G401.6 (cell line): Measurements from ENCODE around the gene TEX261.

ENCODE experiments used
- FAIRE-seq: peaks from 2 replicates; lab custom pipeline; 2012; peaks lifted over from hg19 to GRCh38; lab: Jason Lieb, UNC

TEX261 gene

GRCh38 chr2:70957798-70958197 lies 36.9 kb downstream of the TEX261 start:
- FAIRE-seq = no peak

DNA sequence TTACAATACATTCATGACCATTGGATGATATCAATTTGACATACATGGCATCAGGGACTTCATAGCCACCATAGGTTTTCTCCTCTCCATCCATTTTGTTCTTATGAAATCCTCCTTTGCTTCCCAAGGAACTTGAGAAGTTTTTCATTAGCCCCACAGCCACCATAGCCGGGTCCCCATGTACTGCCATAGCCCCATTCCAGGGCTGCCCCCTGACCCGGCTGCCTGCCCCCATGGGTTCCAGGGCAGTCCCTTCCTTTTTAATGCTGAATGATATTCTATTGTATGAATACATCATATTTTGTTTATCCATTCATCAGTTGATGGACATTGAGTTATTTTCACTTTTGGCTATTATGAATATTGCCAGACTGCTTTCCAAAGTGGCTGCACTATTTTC lies 38.5 kb downstream of the TEX261 start:
- FAIRE-seq = no peak

DNA sequence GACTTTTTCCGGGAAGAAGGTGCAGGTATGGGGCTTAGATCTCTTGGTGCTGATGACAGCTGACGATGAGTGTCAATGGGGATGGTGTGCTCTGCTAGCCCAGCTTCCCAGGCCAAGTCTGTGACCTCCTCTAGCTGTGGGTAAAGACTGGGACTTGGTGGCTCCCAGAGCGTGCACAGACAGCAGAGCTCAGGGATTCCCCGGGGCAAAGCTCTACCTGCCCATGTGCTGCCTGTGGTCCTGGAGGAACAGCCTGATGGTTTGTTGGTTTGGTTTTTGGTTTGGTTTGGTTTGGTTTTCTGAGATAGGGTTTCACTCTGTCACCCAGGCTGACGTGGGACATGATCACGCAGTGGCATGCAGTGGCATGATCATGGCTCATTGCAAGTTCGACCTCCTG lies 39.8 kb downstream of the TEX261 start:
- no peak for FAIRE-seq

DNA sequence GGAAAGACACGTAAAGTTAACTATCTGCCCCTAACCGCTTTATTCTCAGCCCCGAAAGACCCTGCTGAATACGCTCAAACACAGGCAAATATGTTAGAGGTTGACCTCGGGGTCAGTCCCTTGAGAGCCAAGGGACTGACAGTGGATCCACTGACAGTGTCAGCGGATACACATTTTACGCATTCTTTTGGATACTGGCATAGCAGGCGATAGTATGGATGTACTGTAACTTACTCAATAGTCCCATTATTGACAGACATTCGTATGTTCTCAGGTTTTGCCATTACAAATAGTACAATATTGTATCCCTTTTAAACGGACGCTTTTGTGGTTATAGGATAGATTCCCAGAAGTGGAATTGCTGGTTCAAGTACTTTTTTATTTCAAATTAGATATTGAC lies 45.6 kb downstream of the TEX261 start:
- FAIRE-seq = no peak

GRCh38 chr2:70948337-70949003 lies 46.2 kb downstream of the TEX261 start:
- FAIRE-seq = no peak

DNA sequence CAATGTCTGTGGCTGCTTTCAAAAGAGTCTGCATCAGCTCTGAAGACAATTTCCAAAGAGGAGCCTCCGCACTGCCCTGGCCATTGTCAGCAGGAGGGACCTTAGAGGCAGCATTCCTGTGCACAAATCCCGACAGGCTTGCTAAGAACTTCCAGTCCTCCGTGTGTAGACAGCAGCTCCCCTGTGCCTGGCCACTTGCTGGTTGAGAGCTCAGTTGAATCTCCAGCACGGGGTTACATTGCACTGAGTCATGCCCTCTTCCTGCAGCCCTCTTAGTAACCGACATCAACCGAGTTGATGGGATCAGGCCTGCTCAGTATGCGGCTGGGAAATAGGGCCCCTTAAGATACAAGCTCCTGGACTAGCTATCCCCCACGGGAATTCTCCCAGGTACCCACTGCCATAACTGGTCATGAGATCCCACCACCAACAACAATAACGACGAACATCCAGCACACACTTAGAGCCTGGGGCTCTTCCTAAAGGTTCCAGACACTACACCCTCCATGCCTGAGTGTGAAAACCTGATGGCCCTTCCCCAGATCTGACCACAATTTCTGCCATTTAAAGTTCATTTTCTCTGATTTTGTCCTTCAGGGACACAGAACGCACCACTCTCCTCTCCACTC lies 47.0 kb downstream of the TEX261 start:
- no peak for FAIRE-seq

- peak; percentile 39 for FAIRE-seq
Observed at GRCh38 chr2:70946832-70947442, 47.7 kb downstream of the TEX261 start.

DNA sequence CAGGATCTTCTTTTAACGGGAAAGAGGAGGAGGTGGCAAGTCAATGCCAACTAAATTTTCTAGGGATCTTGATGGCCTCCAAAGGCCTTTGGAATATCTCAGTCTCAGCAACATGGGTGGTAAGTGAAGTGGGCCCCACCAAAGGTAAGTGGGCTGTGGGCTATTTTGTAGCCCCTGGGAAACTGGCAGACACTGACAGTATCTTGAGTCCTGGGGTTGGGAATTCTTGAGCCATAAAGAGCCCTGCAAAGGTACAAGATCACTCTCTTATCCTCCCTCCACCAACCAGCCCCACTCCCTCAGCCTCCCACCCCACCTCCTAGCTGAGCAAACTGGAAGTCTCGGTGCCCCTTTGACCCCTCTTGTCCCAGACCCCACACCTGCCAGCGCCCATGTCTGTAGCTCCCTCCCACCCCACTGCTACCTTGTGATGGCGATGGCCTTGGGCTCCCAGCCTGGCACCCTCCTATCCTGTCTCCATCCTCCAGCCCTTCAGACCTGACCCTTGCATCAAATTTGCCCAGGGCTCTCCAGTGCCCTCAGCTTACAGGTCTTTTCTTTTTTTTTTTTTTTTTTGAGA lies 50.5 kb downstream of the TEX261 start:
- FAIRE-seq = no peak

- FAIRE-seq = no peak
Observed at GRCh38 chr2:70943205-70943871, 51.3 kb downstream of the TEX261 start.

DNA sequence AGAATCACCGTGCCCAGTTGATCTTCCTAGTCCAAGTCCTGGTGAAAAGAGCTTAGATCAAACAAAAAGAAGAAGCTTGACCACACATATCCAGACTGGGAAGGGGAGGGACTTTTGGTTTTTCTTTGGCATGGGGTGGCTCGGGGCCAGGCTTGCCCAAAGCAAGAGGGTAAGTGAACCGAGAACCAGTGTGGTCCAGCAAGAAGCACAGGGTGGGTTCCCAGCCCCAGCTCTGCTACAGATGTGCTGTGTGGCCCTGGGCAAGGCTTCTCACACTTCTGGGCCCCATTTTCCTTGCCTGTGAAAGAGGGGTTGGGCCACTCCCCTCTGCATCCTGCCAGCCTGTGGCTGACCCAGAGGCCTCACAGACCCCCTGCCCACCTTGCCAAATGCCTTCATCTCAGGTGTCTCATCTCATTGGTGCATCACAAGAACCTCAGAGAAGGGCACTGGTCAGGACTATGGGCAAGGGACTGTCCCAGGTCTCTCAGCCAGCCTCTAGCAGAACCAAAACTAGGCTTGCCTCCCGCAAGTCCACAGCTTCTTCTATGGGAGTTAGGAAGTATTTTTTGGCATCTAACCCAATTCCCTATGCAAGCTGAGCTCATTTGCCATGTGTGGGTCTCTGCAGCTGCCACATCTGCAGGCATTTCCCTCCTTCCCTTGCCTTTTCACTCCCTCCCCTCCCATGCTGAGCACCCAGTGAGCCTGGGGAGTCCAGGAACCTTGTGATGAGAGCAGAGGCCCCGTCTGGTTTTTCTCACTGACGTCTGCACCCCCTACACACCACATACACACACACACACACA lies 52.1 kb downstream of the TEX261 start:
- no peak for FAIRE-seq

DNA sequence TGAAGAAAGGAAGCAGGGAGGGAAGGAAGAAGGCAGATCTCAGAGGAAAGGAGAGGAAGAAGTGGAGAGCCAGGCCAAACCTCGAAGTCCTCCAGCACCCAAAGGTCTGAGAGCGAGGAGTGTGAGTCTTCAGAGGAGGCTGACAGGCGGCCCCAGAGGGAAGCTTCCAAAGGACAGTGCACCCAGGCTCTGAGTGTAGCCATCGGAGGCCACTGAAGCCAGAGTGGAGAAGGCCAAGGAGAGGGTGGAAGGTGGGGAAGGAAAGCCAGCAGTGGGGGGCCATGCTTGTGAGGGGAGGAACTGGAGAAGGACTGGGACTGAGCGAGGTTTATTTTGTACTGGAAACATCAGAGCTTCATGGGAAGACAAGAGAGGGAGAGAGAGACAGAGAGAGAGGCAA lies 53.0 kb downstream of the TEX261 start:
- FAIRE-seq = no peak

DNA sequence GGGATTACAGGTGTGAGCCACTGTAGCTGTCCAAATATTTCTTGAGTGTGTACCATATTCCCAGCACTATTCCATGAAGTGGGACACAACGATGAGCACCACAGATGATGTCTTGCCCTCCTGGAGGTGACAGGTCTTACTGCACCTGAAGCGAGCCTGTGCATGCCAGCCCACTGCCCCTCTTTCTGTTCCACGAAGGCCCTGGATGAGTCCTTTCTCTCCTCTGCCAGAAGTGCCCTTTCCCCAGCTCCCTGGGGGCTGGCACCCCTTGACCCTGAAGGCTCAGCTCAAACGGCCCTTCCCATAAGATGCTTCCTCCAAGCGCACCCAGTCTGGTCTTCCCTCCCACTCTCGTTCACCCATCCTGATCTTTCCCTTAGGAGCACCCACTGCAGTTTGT lies 53.5 kb downstream of the TEX261 start:
- no peak for FAIRE-seq

GRCh38 chr2:70939839-70940580 lies 54.7 kb downstream of the TEX261 start:
- no peak for FAIRE-seq

- FAIRE-seq = no peak
Observed at GRCh38 chr2:70939001-70939838, 55.5 kb downstream of the TEX261 start.

GRCh38 chr2:70938586-70938950 lies 56.1 kb downstream of the TEX261 start:
- no peak for FAIRE-seq

DNA sequence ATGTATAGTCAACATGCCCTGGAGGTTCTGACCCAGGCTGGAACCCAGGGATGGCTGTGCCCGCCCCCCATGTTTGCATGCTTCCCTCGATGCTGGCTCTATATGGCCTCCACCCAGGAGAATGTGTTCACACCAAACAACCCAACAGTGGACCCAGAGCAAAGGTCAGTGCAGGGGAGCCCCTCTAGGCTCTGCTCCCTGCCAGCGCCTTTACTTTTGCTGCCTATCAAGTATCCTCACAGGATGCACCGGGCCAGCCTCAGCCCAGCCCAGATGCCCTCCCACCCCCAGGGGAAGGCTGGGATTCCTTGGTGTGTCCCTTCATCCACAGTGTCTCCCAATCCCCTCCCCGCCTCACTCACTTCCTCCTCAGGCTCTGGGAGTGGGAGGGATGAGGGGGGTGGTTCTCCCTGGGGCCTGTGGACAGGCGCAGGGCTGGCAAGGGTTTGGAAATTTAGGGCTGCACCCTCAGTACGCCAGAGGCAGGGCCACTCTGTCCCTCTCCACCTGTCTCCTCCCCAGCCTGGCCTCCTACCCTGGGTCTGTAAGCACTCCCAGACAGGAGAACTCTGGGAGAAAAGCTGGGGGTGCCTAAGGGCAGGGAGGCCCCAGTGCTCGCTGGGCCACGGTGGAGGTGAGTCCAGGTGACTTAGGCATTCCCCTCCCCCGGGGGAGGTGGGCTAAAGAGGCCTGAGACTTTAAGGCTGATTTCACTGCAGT lies 56.6 kb downstream of the TEX261 start:
- FAIRE-seq = no peak

GRCh38 chr2:70936979-70937811 lies 57.5 kb downstream of the TEX261 start:
- FAIRE-seq = no peak

DNA sequence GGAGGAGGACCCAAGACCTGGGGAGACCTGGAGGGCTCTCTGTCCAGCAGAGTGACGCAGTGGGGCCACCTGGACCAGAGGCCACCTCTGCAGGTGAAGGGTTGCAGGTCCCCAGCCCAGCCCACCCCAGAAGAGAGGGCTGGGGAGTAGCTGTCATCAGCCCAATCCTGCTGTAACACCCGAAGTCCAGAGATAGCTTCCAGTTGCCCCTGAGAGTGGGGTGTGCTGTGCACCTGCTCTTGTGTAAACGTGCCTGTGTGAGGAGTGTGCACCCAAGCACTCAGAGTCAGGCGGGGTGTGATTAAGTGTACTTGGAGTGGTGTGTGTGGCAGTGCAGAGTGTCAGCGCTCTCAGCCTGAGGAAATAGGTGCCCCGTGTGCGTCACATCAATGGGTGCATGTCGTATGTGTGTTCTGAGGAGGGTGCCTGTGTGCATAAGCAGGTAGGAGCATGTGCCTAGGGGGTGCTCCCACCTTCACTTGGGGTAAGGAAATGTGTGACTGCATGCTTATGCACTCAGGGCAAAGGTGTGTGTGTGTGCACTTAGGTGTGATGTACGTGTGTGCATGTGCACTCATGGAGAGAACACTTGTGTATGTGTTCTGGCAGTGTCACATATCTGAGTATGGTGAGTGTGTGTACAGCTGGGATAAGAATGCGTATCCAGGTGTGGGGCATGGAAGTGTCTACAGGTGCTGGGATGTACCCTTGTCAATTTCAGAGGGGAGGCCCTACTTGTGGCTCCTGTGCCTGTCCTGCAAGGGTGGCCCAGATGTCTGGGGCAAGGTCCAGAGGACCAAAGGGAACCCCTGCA lies 58.3 kb downstream of the TEX261 start:
- no peak for FAIRE-seq
